Bronchial epithelial cell (primary cell): ENCODE data around the gene COL5A1. TPM values are rescaled to one million over a fixed set of nuclear protein-coding genes. Genes with fewer than 3 reads are reported as not detected.

Experiments used
- DNase-seq: peaks from one replicate; pipeline ENCODE4 v3.0.0-alpha.2; 2010; ENCODE audit warnings: low read depth
- FAIRE-seq: peaks from 2 replicates; lab custom pipeline; 2011; peaks lifted over from hg19 to GRCh38; lab: Jason Lieb, UNC
- H3K27me3 ChIP-seq: 2 replicates; pipeline ENCODE4 v1.5.1; 2011; ENCODE audit warnings: low read length; ENCODE audit not compliant: control insufficient read depth, insufficient read depth
- H3K36me3 ChIP-seq: 2 replicates; pipeline ENCODE4 v1.5.1; 2011; ENCODE audit warnings: low read length; ENCODE audit not compliant: control insufficient read depth, insufficient read depth
- H3K4me3 ChIP-seq: 2 replicates; pipeline ENCODE4 v1.5.1; 2011; ENCODE audit warnings: mild to moderate bottlenecking, low read depth, low read length, control low read depth
- total RNA-seq: library from RNA; depleted of rRNA; stranded (reverse); fragments of >200 nt; gene quantifications from 2 replicates; pipeline ENCODE4 v1.2.1, GENCODE V29; 2014
- TF ChIP-seq, protein P1 (sequence below): IDR thresholded peaks from 2 replicates; pipeline ENCODE4 v1.5.1; 2011; ENCODE audit warnings: mild to moderate bottlenecking, moderate library complexity, low read length, control low read depth, inconsistent platforms; ENCODE audit not compliant: insufficient read depth, severe bottlenecking

COL5A1 gene
- total RNA-seq, 1 donor from 2014 or later, result 6.3 TPM

- Histone ChIP-seq H3K4me3 (no peak overlapping the region), H3K36me3 (peaks cover 2% of the 10 kb centered on the region), H3K27me3 (no peaks in the 10 kb centered on the region)
- no peak for DNase-seq
- FAIRE-seq, result no peak
- TF ChIP-seq, protein P1, sequence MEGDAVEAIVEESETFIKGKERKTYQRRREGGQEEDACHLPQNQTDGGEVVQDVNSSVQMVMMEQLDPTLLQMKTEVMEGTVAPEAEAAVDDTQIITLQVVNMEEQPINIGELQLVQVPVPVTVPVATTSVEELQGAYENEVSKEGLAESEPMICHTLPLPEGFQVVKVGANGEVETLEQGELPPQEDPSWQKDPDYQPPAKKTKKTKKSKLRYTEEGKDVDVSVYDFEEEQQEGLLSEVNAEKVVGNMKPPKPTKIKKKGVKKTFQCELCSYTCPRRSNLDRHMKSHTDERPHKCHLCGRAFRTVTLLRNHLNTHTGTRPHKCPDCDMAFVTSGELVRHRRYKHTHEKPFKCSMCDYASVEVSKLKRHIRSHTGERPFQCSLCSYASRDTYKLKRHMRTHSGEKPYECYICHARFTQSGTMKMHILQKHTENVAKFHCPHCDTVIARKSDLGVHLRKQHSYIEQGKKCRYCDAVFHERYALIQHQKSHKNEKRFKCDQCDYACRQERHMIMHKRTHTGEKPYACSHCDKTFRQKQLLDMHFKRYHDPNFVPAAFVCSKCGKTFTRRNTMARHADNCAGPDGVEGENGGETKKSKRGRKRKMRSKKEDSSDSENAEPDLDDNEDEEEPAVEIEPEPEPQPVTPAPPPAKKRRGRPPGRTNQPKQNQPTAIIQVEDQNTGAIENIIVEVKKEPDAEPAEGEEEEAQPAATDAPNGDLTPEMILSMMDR, result no peak
These were observed 64.2 kb downstream of the COL5A1 start for GRCh38 chr9:134705786-134706185.

DNA sequence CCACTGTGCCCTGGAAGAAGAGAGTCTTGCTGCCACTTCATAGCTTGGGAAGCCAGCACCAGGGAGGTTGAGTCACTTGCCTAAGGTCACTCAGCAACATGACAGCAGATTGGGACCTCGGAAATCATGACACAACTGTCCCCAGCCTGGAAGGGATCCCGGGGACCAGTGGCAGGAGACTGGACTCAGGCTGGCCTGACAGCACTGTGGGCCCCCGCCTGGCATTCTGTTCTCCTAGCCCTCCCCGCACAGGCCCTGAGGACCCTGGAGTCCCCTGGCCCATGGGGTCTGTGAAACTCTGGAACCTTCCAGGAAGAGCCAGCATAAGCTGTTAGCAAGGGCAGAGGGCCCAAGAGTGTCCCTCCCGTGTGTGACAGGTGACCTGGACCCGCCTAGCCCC, 64.9 kb downstream of the COL5A1 start:
- TF ChIP-seq, protein P1, result no peak
- no peak for FAIRE-seq
- Histone ChIP-seq H3K36me3 (no peaks in the 10 kb centered on the region), H3K27me3 (no peaks in the 10 kb centered on the region), H3K4me3 (no peak overlapping the region)
- DNase-seq, result no peak

DNA sequence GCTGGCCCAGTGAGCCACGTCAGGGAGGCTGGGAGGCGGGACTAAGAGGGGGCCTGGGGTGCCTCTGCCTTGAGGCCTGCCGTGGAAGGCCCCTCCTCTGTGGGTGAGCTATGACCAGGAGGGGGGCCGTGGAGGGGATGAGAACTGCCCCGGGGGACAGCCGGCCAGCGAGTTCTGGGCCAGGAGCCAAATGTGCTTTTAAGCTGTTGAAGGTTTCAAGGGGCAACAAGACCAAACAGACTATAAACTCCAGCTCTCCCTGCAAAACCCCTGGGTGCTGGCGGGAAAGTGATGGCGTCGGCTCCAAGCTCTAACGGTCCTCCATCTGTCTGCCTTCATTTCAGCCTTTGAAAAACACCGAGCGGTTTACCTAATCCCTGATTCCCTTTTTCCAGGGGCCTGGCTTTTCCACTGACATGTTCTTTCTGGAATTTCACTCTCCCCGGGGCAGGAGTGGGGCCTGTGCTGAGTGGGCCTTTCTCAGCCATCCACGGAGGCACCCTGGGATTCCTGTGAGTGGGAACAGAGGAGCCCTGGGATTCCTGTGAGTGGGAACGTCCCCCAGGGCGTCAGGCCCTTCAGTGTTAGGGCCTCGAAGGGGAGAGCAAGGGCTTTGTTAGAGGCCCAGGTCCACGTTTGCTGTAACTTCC, 65.6 kb downstream of the COL5A1 start:
- H3K36me3 ChIP-seq, result no peaks in the 10 kb centered on the region
- no peak overlapping the region for H3K4me3 ChIP-seq
- H3K27me3 ChIP-seq, result no peaks in the 10 kb centered on the region
- FAIRE-seq (no peak), DNase-seq (no peak)
- TF ChIP-seq, protein P1, result no peak

- Histone ChIP-seq H3K36me3 (peaks cover 1% of the 10 kb centered on the region), H3K27me3 (no peaks in the 10 kb centered on the region), H3K4me3 (no peak overlapping the region)
- DNase-seq (no peak), FAIRE-seq (no peak)
- TF ChIP-seq, protein P1, result no peak
These were observed 66.4 kb downstream of the COL5A1 start for GRCh38 chr9:134707731-134708671.

DNA sequence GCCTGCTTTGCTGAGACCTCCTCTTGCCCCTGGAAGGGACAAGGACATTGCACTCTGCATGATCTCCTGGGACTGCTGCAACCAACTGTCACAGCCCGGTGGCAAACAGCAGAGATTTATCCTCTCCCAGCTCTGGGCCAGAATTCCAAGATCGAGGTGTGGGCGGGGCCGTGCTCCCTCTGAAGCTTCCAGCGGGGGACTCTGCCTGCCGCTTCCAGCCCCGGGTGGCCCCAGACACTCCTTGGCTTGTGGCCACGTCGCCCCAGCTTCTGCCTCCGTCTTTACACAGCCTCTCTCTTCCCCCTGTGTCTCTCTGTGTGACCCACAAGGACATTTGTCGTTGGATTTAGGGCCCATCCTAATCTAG, 67.1 kb downstream of the COL5A1 start:
- FAIRE-seq, result no peak
- Histone ChIP-seq H3K27me3 (no peaks in the 10 kb centered on the region), H3K36me3 (peaks cover 1% of the 10 kb centered on the region), H3K4me3 (no peak overlapping the region)
- DNase-seq, result no peak
- TF ChIP-seq, protein P1, result no peak
